Measurements from ENCODE around the gene GRIA1.

GRCh38 chr5:153670101-153670500, 179.6 kb downstream of the GRIA1 start:
- TF ChIP-seq YY1 (IDR thresholded peaks at IDR 0.05; ENCODE audit: insufficient read depth, insufficient read length) (no peak), ZNF274 (IDR thresholded peaks at IDR 0.05; ENCODE audit: low read depth, low read length) (no peak)
